ENCODE data around the gene ATRN. TPM values are rescaled to one million over a fixed set of nuclear protein-coding genes. Genes with fewer than 3 reads are reported as not detected.
"Not testable (repeated sequence)": the region's sequence is repeated elsewhere in the genome, so short reads cannot be mapped to it uniquely, and the experiment has no call there.

The ATRN gene
- total RNA-seq, 2 experiments from 2014 or later: 6.8 to 7.6 TPM

- no peak overlapping the region for H3K27ac Mint-ChIP-seq
- peaks cover 8% of the 10 kb centered on the region for H3K9me3 Mint-ChIP-seq (ENCODE audit: low read depth)
- DNase-seq: no peak
- ATAC-seq: no peak
- H3K36me3 Mint-ChIP-seq (ENCODE audit: low read depth): peaks cover 21% of the 10 kb centered on the region
- ChIA-PET CTCF (no interaction called here), POLR2A (no interaction called here)
- H3K27me3 Mint-ChIP-seq: no peaks in the 10 kb centered on the region
- H3K4me3 Mint-ChIP-seq: no peak overlapping the region
- H3K4me1 Mint-ChIP-seq: peaks cover 17% of the 10 kb centered on the region
- intact Hi-C loops (cut with DNase I, micrococcal nuclease): no loop called here
Measured at GRCh38 chr20:3485913-3486312, 15.1 kb downstream of the ATRN start.

- Mint-ChIP-seq H3K4me1 (peaks cover 13% of the 10 kb centered on the region), H3K36me3 (ENCODE audit: low read depth) (peaks cover 21% of the 10 kb centered on the region), H3K27me3 (no peaks in the 10 kb centered on the region), H3K4me3 (no peak overlapping the region), H3K27ac (no peak overlapping the region), H3K9me3 (ENCODE audit: low read depth) (peaks cover 8% of the 10 kb centered on the region)
- POLR2A ChIA-PET: no interaction called here
- DNase-seq (no peak), ATAC-seq (no peak)
- intact Hi-C loops (cut with DNase I, micrococcal nuclease): no loop called here
- CTCF ChIA-PET: no interaction called here
Measured at GRCh38 chr20:3486850-3487249, 16.0 kb downstream of the ATRN start.

GRCh38 chr20:3492669-3493068 lies 21.9 kb downstream of the ATRN start:
- no peak overlapping the region for H3K4me3 Mint-ChIP-seq
- CTCF ChIA-PET: interaction anchor here (0.6 to 0.7 kb wide), 2 partner anchors 8 to 113 kb away, joined by 4 to 5 read pairs; no protein-coding TSS in a partner anchor
- POLR2A ChIA-PET: interaction anchor here (0.7 kb wide), 1 partner anchor 661 kb away, joined by 3 read pairs; no protein-coding TSS in a partner anchor
- peaks cover under 1% of the 10 kb centered on the region for H3K9me3 Mint-ChIP-seq (ENCODE audit: low read depth)
- H3K27me3 Mint-ChIP-seq: no peaks in the 10 kb centered on the region
- H3K36me3 Mint-ChIP-seq (ENCODE audit: low read depth): peaks cover 9% of the 10 kb centered on the region
- intact Hi-C loops (cut with DNase I, micrococcal nuclease): no loop called here
- peaks cover 6% of the 10 kb centered on the region for H3K4me1 Mint-ChIP-seq
- no peak for ATAC-seq
- H3K27ac Mint-ChIP-seq: no peak overlapping the region
- DNase-seq: no peak

- POLR2A ChIA-PET: no interaction called here
- no peak for ATAC-seq
- CTCF ChIA-PET: no interaction called here
- no peak for DNase-seq
- no peak overlapping the region for H3K4me3 Mint-ChIP-seq
- H3K27me3 Mint-ChIP-seq: no peaks in the 10 kb centered on the region
- peaks cover 3% of the 10 kb centered on the region for H3K4me1 Mint-ChIP-seq
- H3K27ac Mint-ChIP-seq: no peak overlapping the region
- H3K36me3 Mint-ChIP-seq (ENCODE audit: low read depth): peaks cover 6% of the 10 kb centered on the region
- peaks cover 2% of the 10 kb centered on the region for H3K9me3 Mint-ChIP-seq (ENCODE audit: low read depth)
- intact Hi-C loops (cut with DNase I, micrococcal nuclease): no loop called here
Measured at GRCh38 chr20:3494218-3494617, 23.4 kb downstream of the ATRN start.

- CTCF ChIA-PET: no interaction called here
- no peaks in the 10 kb centered on the region for H3K27me3 Mint-ChIP-seq
- DNase-seq (no peak), ATAC-seq (no peak)
- no peaks in the 10 kb centered on the region for H3K9me3 Mint-ChIP-seq (ENCODE audit: low read depth)
- H3K36me3 Mint-ChIP-seq (ENCODE audit: low read depth): no peaks in the 10 kb centered on the region
- no peak overlapping the region for H3K4me3 Mint-ChIP-seq
- H3K4me1 Mint-ChIP-seq: no peaks in the 10 kb centered on the region
- H3K27ac Mint-ChIP-seq: no peak overlapping the region
- POLR2A ChIA-PET: no interaction called here
- intact Hi-C loops (cut with DNase I, micrococcal nuclease): no loop called here
Measured at GRCh38 chr20:3502878-3503277, 32.1 kb downstream of the ATRN start.

GRCh38 chr20:3505148-3505547 lies 34.3 kb downstream of the ATRN start:
- POLR2A ChIA-PET: no interaction called here
- H3K9me3 Mint-ChIP-seq (ENCODE audit: low read depth): no peaks in the 10 kb centered on the region

GRCh38 chr20:3509064-3509463 lies 38.2 kb downstream of the ATRN start:
- Mint-ChIP-seq H3K36me3 (ENCODE audit: low read depth) (peaks cover 6% of the 10 kb centered on the region), H3K4me3 (no peak overlapping the region), H3K4me1 (peaks cover 11% of the 10 kb centered on the region), H3K9me3 (ENCODE audit: low read depth) (no peaks in the 10 kb centered on the region), H3K27ac (no peak overlapping the region), H3K27me3 (no peaks in the 10 kb centered on the region)
- CTCF ChIA-PET: interaction anchor here (0.6 kb wide), 1 partner anchor 46 kb away, joined by 4 read pairs; no protein-coding TSS in a partner anchor
- ATAC-seq (peak; percentile 64), DNase-seq (no peak)
- intact Hi-C loops (cut with DNase I, micrococcal nuclease): loop anchor here in 1 of 2 experiments (1.0 kb wide), 1 partner anchor 125 kb away; no protein-coding TSS in a partner anchor
- POLR2A ChIA-PET: no interaction called here

More at GRCh38 chr20:3505148-3505547, 34.3 kb downstream of the ATRN start:
- Mint-ChIP-seq H3K4me1 (peaks cover 11% of the 10 kb centered on the region), H3K4me3 (no peak overlapping the region), H3K27me3 (no peaks in the 10 kb centered on the region), H3K36me3 (ENCODE audit: low read depth) (no peaks in the 10 kb centered on the region), H3K27ac (no peak overlapping the region)
- ATAC-seq: no peak
- intact Hi-C loops (cut with DNase I, micrococcal nuclease): no loop called here
- no peak for DNase-seq
- CTCF ChIA-PET: no interaction called here

- Mint-ChIP-seq H3K27me3 (no peaks in the 10 kb centered on the region), H3K4me3 (no peak overlapping the region), H3K36me3 (ENCODE audit: low read depth) (peaks cover 7% of the 10 kb centered on the region), H3K27ac (no peak overlapping the region), H3K4me1 (peaks cover 11% of the 10 kb centered on the region), H3K9me3 (ENCODE audit: low read depth) (no peaks in the 10 kb centered on the region)
- ATAC-seq (no peak), DNase-seq (no peak)
- POLR2A ChIA-PET: no interaction called here
- intact Hi-C loops (cut with DNase I, micrococcal nuclease): no loop called here
- CTCF ChIA-PET: no interaction called here
Measured at GRCh38 chr20:3510110-3510509, 39.3 kb downstream of the ATRN start.

GRCh38 chr20:3512239-3512638 lies 41.4 kb downstream of the ATRN start:
- CTCF ChIA-PET; ATAC-seq; H3K9me3 Mint-ChIP-seq (ENCODE audit: low read depth); POLR2A ChIA-PET; H3K27ac Mint-ChIP-seq; H3K4me3 Mint-ChIP-seq; DNase-seq; H3K27me3 Mint-ChIP-seq; intact Hi-C loops (cut with DNase I, micrococcal nuclease): not testable (repeated sequence)
- peaks cover 10% of the 10 kb centered on the region for H3K36me3 Mint-ChIP-seq (ENCODE audit: low read depth)
- peaks cover 11% of the 10 kb centered on the region for H3K4me1 Mint-ChIP-seq

- POLR2A ChIA-PET: no interaction called here
- no peaks in the 10 kb centered on the region for H3K27me3 Mint-ChIP-seq
- no peak for ATAC-seq
- H3K4me3 Mint-ChIP-seq: no peak overlapping the region
- CTCF ChIA-PET: interaction anchor here (0.6 kb wide), 1 partner anchor 11 kb away, joined by 4 read pairs; no protein-coding TSS in a partner anchor
- intact Hi-C loops (cut with DNase I, micrococcal nuclease): no loop called here
- no peak for DNase-seq
- peaks cover 3% of the 10 kb centered on the region for H3K4me1 Mint-ChIP-seq
- H3K36me3 Mint-ChIP-seq (ENCODE audit: low read depth): peaks cover 10% of the 10 kb centered on the region
- H3K9me3 Mint-ChIP-seq (ENCODE audit: low read depth): no peaks in the 10 kb centered on the region
- no peak overlapping the region for H3K27ac Mint-ChIP-seq
Measured at GRCh38 chr20:3514012-3514642, 43.3 kb downstream of the ATRN start.

- DNase-seq (no peak), ATAC-seq (no peak)
- H3K9me3 Mint-ChIP-seq (ENCODE audit: low read depth): peaks cover 5% of the 10 kb centered on the region
- intact Hi-C loops (cut with DNase I, micrococcal nuclease): no loop called here
- H3K27ac Mint-ChIP-seq: no peak overlapping the region
- peaks cover 15% of the 10 kb centered on the region for H3K36me3 Mint-ChIP-seq (ENCODE audit: low read depth)
- no peaks in the 10 kb centered on the region for H3K27me3 Mint-ChIP-seq
- no peaks in the 10 kb centered on the region for H3K4me1 Mint-ChIP-seq
- CTCF ChIA-PET: interaction anchor here (0.9 kb wide), 1 partner anchor 99 kb away, joined by 3 read pairs; no protein-coding TSS in a partner anchor
- no peak overlapping the region for H3K4me3 Mint-ChIP-seq
- POLR2A ChIA-PET: no interaction called here
Measured at GRCh38 chr20:3515379-3516170, 44.8 kb downstream of the ATRN start.

Data from activated CD4-positive, alpha-beta T cell treated with anti-CD3 and anti-CD28 coated beads for 36 hours (primary cell).